Measurements from ENCODE around the gene SYTL3. TPM values are rescaled to one million over a fixed set of nuclear protein-coding genes. Genes with fewer than 3 reads are reported as not detected.
A peak's percentile ranks its signal among the peaks of the same experiment; 100 is the strongest.

The SYTL3 gene
- total RNA-seq, 4 donors from 2014 or later = 4.8 to 10.1 (median 7.6) TPM

GRCh38 chr6:158772851-158773371 is 123.1 kb downstream of the SYTL3 start:
- H3K27ac ChIP-seq (replicated peaks in 1 of 4) = peak overlapping the region in 3 of 4 donors; percentile 8 to 28 (median 25)
- H3K36me3 ChIP-seq = peaks cover 83 to 100% (median 94%) of the 10 kb centered on the region in 4 donors
- WGBS = 79% methylated on average over 6 of the region's 6 CpGs

DNA sequence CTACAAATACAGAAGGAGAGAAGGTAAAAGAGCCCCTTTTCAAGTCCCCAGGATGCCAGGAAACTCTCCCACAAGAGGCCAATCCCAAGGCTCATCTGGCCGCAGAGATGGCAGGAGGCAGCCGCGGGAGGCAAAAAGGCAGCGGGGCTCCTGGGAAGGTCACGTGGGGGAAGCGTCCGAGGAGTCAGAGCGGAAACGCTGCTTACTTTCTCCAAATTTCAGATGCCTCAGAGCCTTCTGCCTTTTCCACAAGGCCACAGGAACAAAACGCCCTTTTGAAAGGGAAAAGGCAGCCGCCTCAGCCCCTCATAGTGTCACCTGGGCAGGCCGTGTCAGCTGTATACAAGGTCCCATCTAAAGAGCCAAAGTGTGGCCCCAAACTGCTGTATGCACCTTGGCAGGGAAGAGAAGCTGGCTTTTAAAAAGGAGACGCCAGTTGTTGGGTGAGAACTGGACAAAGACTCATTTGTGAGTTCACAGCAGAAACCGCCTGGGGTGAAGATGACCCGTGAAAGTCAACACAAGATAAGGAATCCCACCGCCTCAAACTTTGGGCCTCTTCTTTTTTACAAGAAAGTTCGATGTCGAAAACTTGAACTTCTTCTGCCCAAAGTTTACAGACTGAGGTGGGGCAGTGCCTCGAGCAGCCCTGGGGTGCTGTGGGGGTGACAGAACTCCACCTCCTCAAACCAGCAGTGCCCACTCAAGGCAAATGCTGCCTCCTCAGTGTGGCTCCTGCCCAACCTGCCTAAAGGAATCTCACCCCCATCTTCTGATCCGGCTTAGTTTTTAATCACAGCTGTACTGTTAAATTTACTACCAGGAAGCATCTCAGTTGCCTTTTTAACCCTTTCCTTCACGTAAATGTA is 124.0 kb downstream of the SYTL3 start:
- TF ChIP-seq EP300 (IDR thresholded peaks at IDR 0.05) (no peak), POLR2AphosphoS5 (IDR thresholded peaks at IDR 0.05) (no peak), POLR2A (IDR thresholded peaks at IDR 0.05; ENCODE audit: low read depth) (no peak)
- TF ChIP-seq, protein P1, sequence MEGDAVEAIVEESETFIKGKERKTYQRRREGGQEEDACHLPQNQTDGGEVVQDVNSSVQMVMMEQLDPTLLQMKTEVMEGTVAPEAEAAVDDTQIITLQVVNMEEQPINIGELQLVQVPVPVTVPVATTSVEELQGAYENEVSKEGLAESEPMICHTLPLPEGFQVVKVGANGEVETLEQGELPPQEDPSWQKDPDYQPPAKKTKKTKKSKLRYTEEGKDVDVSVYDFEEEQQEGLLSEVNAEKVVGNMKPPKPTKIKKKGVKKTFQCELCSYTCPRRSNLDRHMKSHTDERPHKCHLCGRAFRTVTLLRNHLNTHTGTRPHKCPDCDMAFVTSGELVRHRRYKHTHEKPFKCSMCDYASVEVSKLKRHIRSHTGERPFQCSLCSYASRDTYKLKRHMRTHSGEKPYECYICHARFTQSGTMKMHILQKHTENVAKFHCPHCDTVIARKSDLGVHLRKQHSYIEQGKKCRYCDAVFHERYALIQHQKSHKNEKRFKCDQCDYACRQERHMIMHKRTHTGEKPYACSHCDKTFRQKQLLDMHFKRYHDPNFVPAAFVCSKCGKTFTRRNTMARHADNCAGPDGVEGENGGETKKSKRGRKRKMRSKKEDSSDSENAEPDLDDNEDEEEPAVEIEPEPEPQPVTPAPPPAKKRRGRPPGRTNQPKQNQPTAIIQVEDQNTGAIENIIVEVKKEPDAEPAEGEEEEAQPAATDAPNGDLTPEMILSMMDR (IDR thresholded peaks at IDR 0.05) = no peak
- H3K9me3 ChIP-seq = no peaks in the 10 kb centered on the region
- WGBS = 90% methylated on average over 21 of the region's 21 CpGs
- DNase-seq (ENCODE audit: extremely low spot score) = no peak
- H3K4me3 ChIP-seq = no peak overlapping the region
- no peak overlapping the region for H3K27ac ChIP-seq (replicated peaks in 1 of 4)
- H3K27me3 ChIP-seq = no peaks in the 10 kb centered on the region
- peaks cover 77 to 100% (median 91%) of the 10 kb centered on the region in 4 donors for H3K36me3 ChIP-seq
- intact Hi-C loops (cut with DNase I) = no loop called here
- H3K4me1 ChIP-seq = peaks cover 3 to 17% (median 10%) of the 10 kb centered on the region in 4 donors

More at GRCh38 chr6:158772851-158773371, 123.1 kb downstream of the SYTL3 start:
- Histone ChIP-seq H3K9me3 (no peaks in the 10 kb centered on the region), H3K4me3 (no peak overlapping the region), H3K4me1 (peaks cover 3 to 17% (median 6%) of the 10 kb centered on the region in 4 donors), H3K27me3 (no peaks in the 10 kb centered on the region)
- no peak for DNase-seq (ENCODE audit: extremely low spot score)
- TF ChIP-seq POLR2AphosphoS5 (IDR thresholded peaks at IDR 0.05) = no peak
- no peak for TF ChIP-seq EP300 (IDR thresholded peaks at IDR 0.05)
- TF ChIP-seq, protein P1 (IDR thresholded peaks at IDR 0.05) = no peak
- no peak for TF ChIP-seq POLR2A (IDR thresholded peaks at IDR 0.05; ENCODE audit: low read depth)
- intact Hi-C loops (cut with DNase I) = no loop called here

- Histone ChIP-seq H3K4me3 (no peak overlapping the region), H3K9me3 (no peaks in the 10 kb centered on the region), H3K27ac (replicated peaks in 1 of 4) (no peak overlapping the region), H3K27me3 (no peaks in the 10 kb centered on the region), H3K4me1 (peaks cover 3 to 11% (median 9%) of the 10 kb centered on the region in 4 donors), H3K36me3 (peaks cover 67 to 100% (median 87%) of the 10 kb centered on the region in 4 donors)
- DNase-seq (ENCODE audit: extremely low spot score) = no peak
- intact Hi-C loops (cut with DNase I) = no loop called here
- WGBS = 93% methylated on average over 17 of the region's 17 CpGs
- TF ChIP-seq, protein P1 (IDR thresholded peaks at IDR 0.05) = no peak
- no peak for TF ChIP-seq POLR2AphosphoS5 (IDR thresholded peaks at IDR 0.05)
- TF ChIP-seq POLR2A (IDR thresholded peaks at IDR 0.05; ENCODE audit: low read depth) = no peak
- no peak for TF ChIP-seq EP300 (IDR thresholded peaks at IDR 0.05)
Observed at GRCh38 chr6:158774717-158775449, 125.0 kb downstream of the SYTL3 start.

DNA sequence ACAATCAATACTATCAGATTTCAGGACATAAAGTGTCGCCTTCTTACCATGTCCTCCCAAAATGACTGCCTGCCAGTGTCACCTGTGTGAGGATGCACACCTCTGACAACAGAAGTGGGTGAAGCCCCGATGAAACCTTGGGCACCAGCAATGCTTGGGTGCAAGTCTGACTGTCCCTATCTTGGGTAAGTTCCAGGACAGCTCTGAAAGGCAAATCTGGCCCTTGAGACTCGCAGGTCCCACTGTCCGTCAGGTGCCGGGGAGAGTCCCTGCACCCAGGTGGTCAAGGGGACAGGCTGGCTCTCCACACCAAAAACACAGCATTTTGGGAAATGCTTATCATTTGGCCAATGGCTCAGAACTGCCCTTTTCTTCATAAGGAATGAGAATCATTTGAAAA is 126.0 kb downstream of the SYTL3 start:
- H3K36me3 ChIP-seq = peaks cover 64 to 100% (median 85%) of the 10 kb centered on the region in 4 donors
- no peak for TF ChIP-seq POLR2A (IDR thresholded peaks at IDR 0.05; ENCODE audit: low read depth)
- TF ChIP-seq, protein P1 (IDR thresholded peaks at IDR 0.05) = no peak
- no peak for TF ChIP-seq POLR2AphosphoS5 (IDR thresholded peaks at IDR 0.05)
- no peak for TF ChIP-seq EP300 (IDR thresholded peaks at IDR 0.05)
- no peak overlapping the region for H3K27ac ChIP-seq (replicated peaks in 1 of 4)
- no peak overlapping the region for H3K4me3 ChIP-seq
- intact Hi-C loops (cut with DNase I) = no loop called here
- H3K27me3 ChIP-seq = no peaks in the 10 kb centered on the region
- H3K4me1 ChIP-seq = peaks cover 3 to 11% (median 6%) of the 10 kb centered on the region in 4 donors
- DNase-seq (ENCODE audit: extremely low spot score) = no peak
- H3K9me3 ChIP-seq = no peaks in the 10 kb centered on the region
- WGBS = 97% methylated on average over 5 of the region's 5 CpGs
